IMR-90 (cell line): ENCODE data around the gene ZNF274. TPM values are rescaled to one million over a fixed set of nuclear protein-coding genes. Genes with fewer than 3 reads are reported as not detected.
"Not testable (repeated sequence)": the region's sequence is repeated elsewhere in the genome, so short reads cannot be mapped to it uniquely, and the experiment has no call there.

Source experiments
- ATAC-seq: fragments of 200-7000 bp; cut with Tn5 transposase; 2 replicates; pipeline ENCODE4 v1.9.1; 2020; ENCODE audit warnings: low read depth, mild to moderate bottlenecking, moderate library complexity
- BruUV-seq: library from RNA; stranded (reverse); fragments of 400-500 nt; replicated peaks from 2 replicates; lab custom pipeline; 2021; lab: Mats Ljungman, UMichigan
- CTCF ChIA-PET: fragments of 300-600 bp; formaldehyde crosslinking; extraction: SDS; loops from one replicate; lab custom pipeline; 2021; ENCODE audit warnings: antibody characterized with exemption; lab: Yijun Ruan, JAX
- POLR2A ChIA-PET: fragments of 300-600 bp; sonication (Branson Sonifier 250); formaldehyde crosslinking; loops from one replicate; lab custom pipeline; 2022; ENCODE audit warnings: antibody characterized with exemption; ENCODE audit not compliant: unreplicated experiment; lab: Charles Lee
- DNase-seq: peaks from one replicate; pipeline ENCODE4 v3.0.0; 2013
- H2AFZ ChIP-seq: replicated peaks from 2 replicates; pipeline ENCODE3; 2013; ENCODE audit warnings: low read length, mild to moderate bottlenecking; ENCODE audit not compliant: poor library complexity
- H2AK5ac ChIP-seq: 2 replicates; pipeline ENCODE4 v1.6.1; 2013; ENCODE audit warnings: low read depth, low read length, inconsistent platforms
- H2AK9ac ChIP-seq: replicated peaks from 2 replicates; pipeline ENCODE3; 2013; ENCODE audit warnings: mild to moderate bottlenecking, low read depth, low read length, moderate library complexity; ENCODE audit not compliant: poor library complexity
- H2BK120ac ChIP-seq: 2 replicates; pipeline ENCODE4 v1.6.1; 2013; ENCODE audit warnings: low read depth, low read length, inconsistent platforms
- H2BK15ac ChIP-seq: 3 replicates; pipeline ENCODE4 v1.6.1; 2013; ENCODE audit warnings: low read depth, low read length, inconsistent platforms
- H2BK20ac ChIP-seq: 2 replicates; pipeline ENCODE4 v1.6.1; 2013; ENCODE audit warnings: low read depth, mild to moderate bottlenecking, inconsistent platforms, low read length, moderate library complexity
- H2BK5ac ChIP-seq: 2 replicates; pipeline ENCODE4 v1.6.1; 2013; ENCODE audit warnings: mild to moderate bottlenecking, low read depth, low read length, inconsistent platforms; ENCODE audit not compliant: poor library complexity, severe bottlenecking
- H3K14ac ChIP-seq: replicated peaks from 2 replicates; pipeline ENCODE4 v1.6.1; 2013; ENCODE audit warnings: low read depth, low read length, inconsistent platforms
- H3K18ac ChIP-seq: 2 replicates; pipeline ENCODE4 v1.6.1; 2013; ENCODE audit warnings: low read depth, low read length, control low read depth
- H3K23ac ChIP-seq: 2 replicates; pipeline ENCODE4 v1.6.1; 2013; ENCODE audit warnings: low read depth, low read length, inconsistent platforms
- H3K27ac ChIP-seq: 2 replicates; pipeline ENCODE4 v1.5.1; 2013; ENCODE audit warnings: mild to moderate bottlenecking, control low read depth, low read length; ENCODE audit not compliant: insufficient read depth
- H3K27me3 ChIP-seq: 2 replicates; pipeline ENCODE4 v1.6.1; 2013; ENCODE audit warnings: low read length; ENCODE audit not compliant: control insufficient read depth, insufficient read depth
- H3K36me3 ChIP-seq: 2 replicates; pipeline ENCODE4 v1.6.1; 2013; ENCODE audit warnings: low read length, mixed read lengths; ENCODE audit not compliant: control insufficient read depth, insufficient read depth
- H3K4ac ChIP-seq: 2 replicates; pipeline ENCODE4 v1.6.1; 2013; ENCODE audit warnings: low read depth, low read length, inconsistent platforms
- H3K4me1 ChIP-seq: 2 replicates; pipeline ENCODE4 v1.6.1; 2013; ENCODE audit warnings: low read length, mixed read lengths; ENCODE audit not compliant: control insufficient read depth, insufficient read depth
- H3K4me2 ChIP-seq: 2 replicates; pipeline ENCODE4 v1.6.1; 2013; ENCODE audit warnings: low read depth, mild to moderate bottlenecking, control low read depth, low read length, moderate library complexity
- H3K4me3 ChIP-seq: 2 replicates; pipeline ENCODE4 v1.5.1; 2013; ENCODE audit warnings: low read depth, mild to moderate bottlenecking, control low read depth, low read length, moderate library complexity; ENCODE audit not compliant: insufficient read depth
- H3K56ac ChIP-seq: 2 replicates; pipeline ENCODE4 v1.6.1; 2013; ENCODE audit warnings: low read length, inconsistent platforms; ENCODE audit not compliant: insufficient read depth; ENCODE audit errors: extremely low read depth
- H3K79me1 ChIP-seq, 2 experiments: 2 replicates each; pipeline ENCODE4 v1.6.1; 2013; ENCODE audit warnings: low read length in 2 of 2, inconsistent platforms in 1 of 2, low read depth in 1 of 2
- H3K9ac ChIP-seq: 2 replicates; pipeline ENCODE4 v1.6.1; 2013; ENCODE audit warnings: low read depth, low read length, control low read depth
- H3K9me1 ChIP-seq: 2 replicates; pipeline ENCODE4 v1.6.1; 2013; ENCODE audit warnings: low read length, inconsistent platforms; ENCODE audit not compliant: insufficient read depth
- H3K9me3 ChIP-seq: 2 replicates; pipeline ENCODE4 v1.6.1; 2013; ENCODE audit warnings: low read length; ENCODE audit not compliant: control insufficient read depth, insufficient read depth
- H4K20me1 ChIP-seq: 2 replicates; pipeline ENCODE4 v1.6.1; 2013; ENCODE audit warnings: low read length, inconsistent platforms; ENCODE audit not compliant: insufficient read depth
- H4K5ac ChIP-seq: 2 replicates; pipeline ENCODE4 v1.6.1; 2013; ENCODE audit warnings: mild to moderate bottlenecking, low read depth, low read length, control low read depth
- H4K8ac ChIP-seq, 2 experiments: 2 replicates each; pipeline ENCODE4 v1.6.1; 2013; ENCODE audit warnings: low read depth in 2 of 2, low read length in 2 of 2, control low read depth in 1 of 2, inconsistent platforms in 1 of 2
- H4K91ac ChIP-seq: 2 replicates; pipeline ENCODE4 v1.6.1; 2013; ENCODE audit warnings: low read depth, low read length, inconsistent platforms; ENCODE audit not compliant: insufficient read depth
- WGBS, 2 experiments: methylation state at CpG; one replicate each; pipeline versions ENCODE4 v1.1.5 to v1.1.7; 2013; ENCODE audit warnings: missing lambda C conversion rate in 2 of 2; ENCODE audit not compliant: insufficient read length in 1 of 2; ENCODE audit errors: extremely low coverage in 2 of 2; 5-methylcytosine and 5-hydroxymethylcytosine counted together
- dilution Hi-C: fragments of 300-500 bp; cut with HindIII; formaldehyde crosslinking; loops from one replicate; pipeline ENCODE4 v1.14.3; 2018; ENCODE audit warnings: low sequenced_read_pairs; ENCODE audit not compliant: unreplicated experiment
- in situ Hi-C: fragments of 300-500 bp; cut with MboI; formaldehyde crosslinking; loops from 3 replicates; pipeline ENCODE4 v1.14.3; 2019; ENCODE audit warnings: low sequenced_read_pairs, inconsistent platforms, mixed read lengths
- intact Hi-C: fragments of 100-400 bp; cut with micrococcal nuclease; formaldehyde crosslinking; loops from 2 replicates; pipeline ENCODE4 v1.10.0; 2022
- polyA plus RNA-seq, 3 experiments: library from polyadenylated mRNA; depleted of rRNA; stranded (reverse); fragments of >200 nt; gene quantifications; 2 replicates each; pipeline ENCODE4 v1.2.3, GENCODE V29; 2012; ENCODE audit warnings: low replicate concordance in 1 of 3
- total RNA-seq: library from RNA; depleted of rRNA; stranded (reverse); fragments of >200 nt; gene quantifications from 2 replicates; pipeline ENCODE4 v1.2.3, GENCODE V29; 2012

ZNF274 gene
- total and polyA plus RNA-seq, 2 of the 4 experiments (the other 2 are of a cell fraction) = 12.1 to 15.2 TPM

DNA sequence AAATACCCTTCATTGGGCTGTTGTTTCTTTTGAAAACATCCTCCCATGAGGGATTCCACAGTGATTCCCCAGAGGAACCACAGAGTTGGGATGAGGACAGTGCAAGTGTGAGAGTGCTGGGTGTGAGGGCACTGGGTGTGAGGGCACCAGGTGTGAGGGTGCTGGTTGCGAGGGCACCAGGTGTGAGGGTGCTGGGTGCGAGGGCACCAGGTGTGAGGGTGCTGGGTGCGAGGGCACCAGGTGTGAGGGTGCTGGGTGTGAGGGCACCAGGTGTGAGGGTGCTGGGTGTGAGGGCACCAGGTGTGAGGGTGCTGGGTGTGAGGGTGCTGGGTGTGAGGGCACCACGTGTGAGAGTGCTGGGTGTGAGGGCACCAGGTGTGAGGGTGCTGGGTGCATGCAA is 75.4 kb downstream of the ZNF274 start:
- H3K79me1 ChIP-seq, CTCF ChIA-PET, H2BK5ac ChIP-seq, H2BK120ac ChIP-seq, dilution Hi-C loops, in situ Hi-C loops, POLR2A ChIA-PET, H3K9me1 ChIP-seq, H3K4me2 ChIP-seq, H2BK20ac ChIP-seq, H4K8ac ChIP-seq, H3K23ac ChIP-seq, H3K27me3 ChIP-seq, H3K4me1 ChIP-seq, H4K91ac ChIP-seq, H4K20me1 ChIP-seq, ATAC-seq, BruUV-seq, H3K56ac ChIP-seq, H3K4ac ChIP-seq, intact Hi-C loops, H2BK15ac ChIP-seq, H4K5ac ChIP-seq, H3K9ac ChIP-seq, H3K4me3 ChIP-seq, H3K18ac ChIP-seq, H2AFZ ChIP-seq, H2AK9ac ChIP-seq, H3K27ac ChIP-seq, H2AK5ac ChIP-seq, DNase-seq, H3K14ac ChIP-seq: not testable (repeated sequence)
- Histone ChIP-seq H3K9me3 (peaks cover 97% of the 10 kb centered on the region), H3K36me3 (peaks cover 76% of the 10 kb centered on the region)
- 100% methylated on average over 1 of the region's 4 CpGs; no CpG with 5 or more reads in 1 of the 2 experiments for WGBS, 2 experiments
